ENCODE measurements around the gene MSMP. TPM values are rescaled to one million over a fixed set of nuclear protein-coding genes. Genes with fewer than 3 reads are reported as not detected.

The MSMP gene
- total RNA-seq, 1 donor from 2014 or later: not detected

- FAIRE-seq: no peak
- TF ChIP-seq, protein P1, sequence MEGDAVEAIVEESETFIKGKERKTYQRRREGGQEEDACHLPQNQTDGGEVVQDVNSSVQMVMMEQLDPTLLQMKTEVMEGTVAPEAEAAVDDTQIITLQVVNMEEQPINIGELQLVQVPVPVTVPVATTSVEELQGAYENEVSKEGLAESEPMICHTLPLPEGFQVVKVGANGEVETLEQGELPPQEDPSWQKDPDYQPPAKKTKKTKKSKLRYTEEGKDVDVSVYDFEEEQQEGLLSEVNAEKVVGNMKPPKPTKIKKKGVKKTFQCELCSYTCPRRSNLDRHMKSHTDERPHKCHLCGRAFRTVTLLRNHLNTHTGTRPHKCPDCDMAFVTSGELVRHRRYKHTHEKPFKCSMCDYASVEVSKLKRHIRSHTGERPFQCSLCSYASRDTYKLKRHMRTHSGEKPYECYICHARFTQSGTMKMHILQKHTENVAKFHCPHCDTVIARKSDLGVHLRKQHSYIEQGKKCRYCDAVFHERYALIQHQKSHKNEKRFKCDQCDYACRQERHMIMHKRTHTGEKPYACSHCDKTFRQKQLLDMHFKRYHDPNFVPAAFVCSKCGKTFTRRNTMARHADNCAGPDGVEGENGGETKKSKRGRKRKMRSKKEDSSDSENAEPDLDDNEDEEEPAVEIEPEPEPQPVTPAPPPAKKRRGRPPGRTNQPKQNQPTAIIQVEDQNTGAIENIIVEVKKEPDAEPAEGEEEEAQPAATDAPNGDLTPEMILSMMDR (IDR thresholded peaks at IDR 0.05; ENCODE audit: insufficient read depth, low read depth, low read length): no peak
- no peak for TF ChIP-seq EZH2 (IDR thresholded peaks at IDR 0.05; ENCODE audit: insufficient read depth, low read length)
- no peak overlapping the region for H3K9ac ChIP-seq (ENCODE audit: low read length)
These were observed 36.8 kb downstream of the MSMP start for GRCh38 chr9:35717132-35717870.

DNA sequence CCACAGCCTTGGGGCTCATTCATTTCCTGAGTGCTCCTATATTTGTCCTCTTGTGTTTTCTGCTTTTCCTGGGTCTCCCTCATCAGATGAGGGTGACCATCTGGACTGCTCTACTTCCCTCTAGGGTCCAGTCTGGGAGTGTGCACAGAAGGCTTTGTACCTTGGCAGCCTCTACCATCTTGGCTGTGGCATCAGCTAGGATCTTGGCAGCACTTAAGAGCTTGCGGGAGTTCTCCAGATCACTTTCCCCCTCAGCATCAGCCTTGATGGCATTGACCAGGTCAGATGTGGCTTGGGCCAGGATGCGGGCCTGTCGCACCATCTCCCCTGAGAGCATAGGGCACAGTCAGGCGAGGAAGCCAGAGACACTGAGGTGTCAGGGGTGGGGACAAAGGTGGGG, 37.8 kb downstream of the MSMP start:
- Histone ChIP-seq H3K9ac (ENCODE audit: low read length) (no peak overlapping the region), H3K4me1 (ENCODE audit: insufficient read depth, low read length) (no peaks in the 10 kb centered on the region), H3K4me2 (ENCODE audit: low read length) (no peak overlapping the region), H3K36me3 (ENCODE audit: insufficient read depth, low read length) (peaks cover 92% of the 10 kb centered on the region), H3K9me3 (ENCODE audit: insufficient read depth, low read depth, low read length) (no peaks in the 10 kb centered on the region), H2AFZ (ENCODE audit: low read depth, low read length) (no peak overlapping the region), H4K20me1 (ENCODE audit: insufficient read depth, low read length) (peaks cover 98% of the 10 kb centered on the region), H3K4me3 (ENCODE audit: insufficient read depth, low read depth, low read length) (no peak overlapping the region), H3K27me3 (ENCODE audit: insufficient read depth, low read length) (no peaks in the 10 kb centered on the region), H3K27ac (ENCODE audit: low read depth, low read length) (no peak overlapping the region), H3K79me2 (ENCODE audit: insufficient read depth, low read length) (peaks cover 85% of the 10 kb centered on the region)
- Mint-ChIP-seq H3K4me1 (ENCODE audit: low read depth, unreplicated experiment) (peaks cover 12% of the 10 kb centered on the region), H3K36me3 (ENCODE audit: low read depth, unreplicated experiment) (peaks cover 36% of the 10 kb centered on the region), H3K27me3 (ENCODE audit: low read depth, unreplicated experiment) (no peaks in the 10 kb centered on the region), H3K4me3 (ENCODE audit: unreplicated experiment) (peak overlapping the region; percentile 54), H3K27ac (ENCODE audit: unreplicated experiment) (peak overlapping the region; percentile 85), H3K9me3 (ENCODE audit: unreplicated experiment) (no peaks in the 10 kb centered on the region)
- no peak for DNase-seq (ENCODE audit: low read depth)
- TF ChIP-seq, protein P1 (IDR thresholded peaks at IDR 0.05; ENCODE audit: insufficient read depth, low read depth, low read length): no peak
- TF ChIP-seq EZH2 (IDR thresholded peaks at IDR 0.05; ENCODE audit: insufficient read depth, low read length): no peak
- FAIRE-seq: no peak

More at GRCh38 chr9:35717132-35717870, 36.8 kb downstream of the MSMP start:
- Histone ChIP-seq H3K4me1 (ENCODE audit: insufficient read depth, low read length) (no peaks in the 10 kb centered on the region), H3K36me3 (ENCODE audit: insufficient read depth, low read length) (peaks cover 94% of the 10 kb centered on the region), H2AFZ (ENCODE audit: low read depth, low read length) (no peak overlapping the region), H3K4me2 (ENCODE audit: low read length) (no peak overlapping the region), H4K20me1 (ENCODE audit: insufficient read depth, low read length) (peaks cover 98% of the 10 kb centered on the region), H3K4me3 (ENCODE audit: insufficient read depth, low read depth, low read length) (no peak overlapping the region), H3K79me2 (ENCODE audit: insufficient read depth, low read length) (peaks cover 87% of the 10 kb centered on the region), H3K27me3 (ENCODE audit: insufficient read depth, low read length) (no peaks in the 10 kb centered on the region), H3K9me3 (ENCODE audit: insufficient read depth, low read depth, low read length) (no peaks in the 10 kb centered on the region), H3K27ac (ENCODE audit: low read depth, low read length) (no peak overlapping the region)
- Mint-ChIP-seq H3K27ac (ENCODE audit: unreplicated experiment) (no peak overlapping the region), H3K4me1 (ENCODE audit: low read depth, unreplicated experiment) (peaks cover 12% of the 10 kb centered on the region), H3K27me3 (ENCODE audit: low read depth, unreplicated experiment) (no peaks in the 10 kb centered on the region), H3K9me3 (ENCODE audit: unreplicated experiment) (no peaks in the 10 kb centered on the region), H3K4me3 (ENCODE audit: unreplicated experiment) (no peak overlapping the region), H3K36me3 (ENCODE audit: low read depth, unreplicated experiment) (peaks cover 43% of the 10 kb centered on the region)
- DNase-seq (ENCODE audit: low read depth): no peak

Measured in astrocyte (in vitro differentiated cells and primary cell).